ENCODE results near the gene ZNF641. TPM values are rescaled to one million over a fixed set of nuclear protein-coding genes. Genes with fewer than 3 reads are reported as not detected.

ZNF641 gene
- 8.9 and 10.6 TPM in 2 replicates for total RNA-seq
- polyA plus RNA-seq (2012) = 4.6 TPM

DNA sequence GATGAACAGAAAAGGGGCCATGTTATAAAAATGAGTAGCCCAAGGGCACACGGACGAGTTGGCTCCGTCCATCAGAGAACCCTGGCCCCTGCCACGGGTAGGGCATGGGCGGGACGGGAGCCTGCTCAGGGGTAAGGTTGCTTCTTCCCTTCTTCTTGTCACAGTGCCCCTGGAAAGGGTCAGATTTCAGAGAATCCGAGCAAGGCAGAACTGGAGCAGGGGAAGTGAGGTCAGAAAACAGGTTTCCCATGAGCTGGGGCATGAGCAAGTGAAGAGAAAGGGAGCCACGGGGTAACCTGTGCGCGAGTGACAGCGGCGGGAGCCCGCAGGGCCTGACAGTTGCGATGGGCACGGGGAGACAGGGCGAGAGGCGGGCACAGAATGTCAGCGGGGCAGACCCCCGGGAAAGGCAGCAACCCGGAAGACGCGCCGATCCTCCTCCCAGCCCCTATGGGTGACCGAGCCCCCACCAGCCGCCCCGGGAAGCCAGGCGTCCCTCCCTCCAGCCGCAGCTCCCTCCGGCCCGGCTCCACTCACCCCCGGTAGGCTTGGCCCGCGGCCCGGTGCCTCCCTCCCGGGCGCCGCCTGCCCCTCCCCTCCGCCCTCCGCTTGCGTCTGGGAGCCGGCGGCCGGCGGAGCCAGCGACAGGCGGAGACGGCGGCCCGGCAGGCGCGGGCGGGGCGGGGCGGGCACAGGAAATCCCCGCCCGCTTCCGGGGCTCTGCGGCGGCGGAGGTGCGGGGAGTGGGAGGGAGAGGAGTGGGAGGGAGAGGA lies at the start of gene ZNF641:
Gene ZNF641 (minus strand): TSS at position 671 of the 773 bp plus-strand sequence. CDS start 2,829 bp downstream, outside the sequence.
- DNase-seq (ENCODE audit: low read depth) = peak; percentile 84

GRCh38 chr12:48390026-48390425 lies 39.3 kb upstream of the ZNF641 start:
- no peak for DNase-seq (ENCODE audit: low read depth)

DNA sequence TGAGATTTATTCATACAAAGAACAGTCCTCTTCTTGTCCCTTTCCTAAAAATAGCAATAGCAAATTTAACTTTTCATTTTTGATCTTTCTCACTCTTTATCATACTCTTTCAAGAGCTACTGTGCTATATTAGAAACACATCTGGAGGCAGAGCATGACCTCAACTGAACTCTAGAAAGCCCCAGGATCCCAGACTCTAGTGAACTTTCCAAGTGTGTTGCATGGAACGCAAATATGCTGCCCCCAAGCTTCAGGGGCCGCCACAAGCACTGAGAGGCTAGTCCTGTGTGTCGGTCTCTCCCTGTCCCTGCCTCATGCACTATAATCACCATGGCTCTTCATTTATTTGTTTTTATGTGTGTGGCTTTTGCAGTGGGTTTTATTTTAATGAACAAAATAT lies 38.7 kb upstream of the ZNF641 start:
- no peak for DNase-seq (ENCODE audit: low read depth)

- no peak for DNase-seq (ENCODE audit: low read depth)
Observed at GRCh38 chr12:48388938-48389337, 38.2 kb upstream of the ZNF641 start.

GRCh38 chr12:48388460-48388859 lies 37.7 kb upstream of the ZNF641 start:
- no peak for DNase-seq (ENCODE audit: low read depth)

DNA sequence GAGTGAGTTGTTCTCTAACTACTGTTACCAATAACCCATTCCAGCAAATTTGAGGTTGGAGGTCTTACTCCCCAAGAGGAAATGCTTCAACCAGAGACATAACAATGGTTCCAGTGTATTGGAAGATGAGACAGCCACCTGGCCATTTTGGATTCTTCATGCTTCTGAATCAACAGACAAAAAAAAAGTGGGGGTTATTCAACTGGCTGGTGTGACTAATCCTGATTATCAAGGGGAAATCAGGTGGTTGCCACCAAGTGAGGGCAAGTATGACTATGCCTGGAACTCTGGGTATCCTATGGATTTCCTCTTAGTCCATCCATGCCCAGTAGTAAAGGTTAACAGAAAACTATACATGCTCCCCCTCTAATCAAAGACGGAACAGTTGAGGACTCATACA lies 29.9 kb upstream of the ZNF641 start:
- DNase-seq (ENCODE audit: low read depth) = no peak

DNA sequence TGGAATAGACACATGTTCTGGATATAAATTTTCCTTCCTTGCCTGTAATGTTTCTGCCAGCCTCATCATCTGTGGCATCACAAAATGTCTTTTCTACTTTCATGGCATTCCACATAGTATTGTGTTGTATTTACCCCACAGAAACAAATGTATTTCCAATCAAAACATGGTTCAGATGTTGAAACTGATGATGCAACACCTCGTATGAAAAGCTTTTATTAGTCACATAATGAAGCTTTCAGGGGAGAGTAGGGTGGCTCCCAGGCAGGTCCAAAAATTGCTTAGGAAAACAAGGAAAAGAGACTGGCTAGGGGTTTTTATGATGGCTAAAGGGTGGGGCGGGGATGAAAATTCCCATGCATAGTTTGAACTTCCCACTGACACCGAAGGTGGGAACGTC lies 29.1 kb upstream of the ZNF641 start:
- DNase-seq (ENCODE audit: low read depth) = no peak

DNA sequence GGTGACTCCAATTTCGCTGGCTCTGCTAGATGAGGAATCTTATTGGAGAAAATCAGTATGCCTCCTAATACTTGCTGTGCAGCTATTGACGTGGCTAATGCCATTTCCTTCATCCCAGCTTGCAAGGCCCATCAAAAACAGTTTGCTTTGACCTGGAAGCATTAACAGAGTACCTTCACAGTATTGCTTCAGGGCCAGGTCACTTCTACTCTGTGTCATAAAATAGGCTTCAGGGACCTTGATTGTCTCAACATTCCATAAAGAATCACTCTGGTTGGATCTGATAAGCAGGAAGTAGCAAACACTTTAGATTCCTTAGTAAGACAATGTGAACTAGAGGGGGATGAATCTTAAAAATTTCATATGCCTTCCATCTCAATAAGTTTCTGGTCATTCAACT lies 26.9 kb upstream of the ZNF641 start:
- DNase-seq (ENCODE audit: low read depth) = no peak

DNA sequence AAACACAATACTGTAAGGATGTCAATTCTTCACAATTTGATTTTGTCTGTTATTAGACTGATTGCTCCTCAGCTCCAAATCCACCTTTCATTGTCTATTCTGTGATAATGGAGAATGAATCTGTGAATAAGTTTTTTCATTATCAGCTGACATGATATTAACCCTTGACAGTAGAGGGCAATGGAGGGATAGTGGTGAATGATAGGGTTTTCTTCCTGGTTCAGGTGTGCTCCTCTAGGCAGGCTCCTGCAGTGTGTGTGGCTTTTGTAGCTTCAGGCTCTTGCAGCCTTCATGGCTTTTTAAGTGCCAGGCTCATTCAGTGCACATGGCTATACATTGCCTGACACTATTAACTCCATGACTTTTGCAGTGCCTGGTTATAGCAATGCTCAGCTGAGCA lies 23.4 kb upstream of the ZNF641 start:
- no peak for DNase-seq (ENCODE audit: low read depth)

DNA sequence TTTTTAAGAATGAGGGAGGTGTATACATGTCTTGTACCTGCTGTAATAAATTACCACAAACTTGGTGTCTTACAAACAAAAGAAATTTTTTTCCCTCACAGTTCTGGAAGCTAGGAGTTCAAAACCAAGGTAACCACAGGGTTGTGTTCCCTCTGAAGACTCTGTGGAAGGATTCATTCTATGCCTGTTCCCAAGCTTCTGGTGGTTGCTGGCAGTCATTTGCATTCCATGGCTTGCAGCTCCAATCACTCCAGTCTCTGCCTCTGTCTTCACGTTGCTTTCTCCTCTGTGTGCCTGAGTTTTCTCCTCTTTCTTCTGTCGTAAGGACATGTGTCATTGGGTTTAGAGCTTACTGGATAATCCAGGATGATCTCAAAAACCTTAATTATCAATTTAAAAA lies 15.4 kb upstream of the ZNF641 start:
- peak; percentile 15 for DNase-seq (ENCODE audit: low read depth)

GRCh38 chr12:48361664-48362339 lies 11.1 kb upstream of the ZNF641 start:
- DNase-seq (ENCODE audit: low read depth) = no peak

DNA sequence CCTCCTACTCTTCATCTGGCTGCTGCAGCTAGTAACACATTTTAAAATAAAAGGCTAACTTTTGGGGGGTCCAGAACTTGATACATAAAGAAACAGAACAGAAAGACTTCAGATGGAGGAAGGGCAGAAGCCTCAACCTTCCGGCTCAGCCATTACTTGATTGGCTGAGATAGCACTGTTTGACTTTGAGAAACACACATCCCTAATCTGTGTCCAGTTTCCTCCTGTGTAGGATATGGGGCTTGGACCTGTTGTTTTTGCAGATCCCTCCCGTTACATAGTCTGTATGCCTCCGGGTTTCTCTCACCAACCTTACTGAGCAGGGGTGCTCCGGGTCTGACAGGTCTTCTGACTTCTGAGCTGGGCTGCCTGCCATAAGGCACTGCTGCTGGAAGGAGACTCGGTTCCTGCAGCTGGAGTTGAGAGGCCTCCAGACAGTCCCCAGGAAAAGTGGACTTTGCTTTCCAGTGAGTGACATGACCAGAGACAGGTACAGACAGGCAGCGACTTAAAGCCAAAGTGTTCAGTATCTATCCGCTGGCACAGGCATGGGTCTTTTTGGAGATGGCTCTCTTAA lies 8.3 kb upstream of the ZNF641 start:
- DNase-seq (ENCODE audit: low read depth) = no peak

- DNase-seq (ENCODE audit: low read depth) = no peak
Observed at GRCh38 chr12:48356041-48356768, 5.5 kb upstream of the ZNF641 start.

DNA sequence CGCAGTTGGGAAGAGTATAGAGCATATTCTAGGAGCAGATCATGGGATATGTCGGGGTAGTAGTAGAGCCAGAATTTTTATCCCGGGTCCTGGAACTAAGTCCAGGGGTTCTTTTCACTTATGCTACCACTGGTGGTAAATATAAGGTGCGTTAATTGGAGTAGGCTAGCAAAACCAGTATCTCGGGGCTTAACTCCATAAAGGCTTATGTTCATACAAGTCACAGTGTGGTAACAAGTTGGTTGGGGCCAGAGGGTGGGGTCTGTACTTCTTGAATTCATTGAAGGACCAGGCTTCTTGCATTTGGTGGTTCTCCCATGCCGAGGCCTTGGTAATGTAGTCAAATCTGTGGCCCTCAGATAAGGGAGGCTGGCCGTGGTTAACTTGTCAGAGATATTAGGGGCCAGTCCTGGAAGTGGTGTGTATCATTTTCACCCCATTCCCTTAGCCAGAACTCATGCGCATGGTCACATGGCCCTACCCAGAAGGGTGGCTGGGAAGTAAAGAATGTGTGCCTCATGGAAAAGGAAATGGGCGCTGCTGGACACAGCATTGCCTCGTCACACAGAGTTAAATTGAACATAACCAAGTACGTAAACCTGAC lies 1.5 kb upstream of the ZNF641 start:
- no peak for DNase-seq (ENCODE audit: low read depth)

DNA sequence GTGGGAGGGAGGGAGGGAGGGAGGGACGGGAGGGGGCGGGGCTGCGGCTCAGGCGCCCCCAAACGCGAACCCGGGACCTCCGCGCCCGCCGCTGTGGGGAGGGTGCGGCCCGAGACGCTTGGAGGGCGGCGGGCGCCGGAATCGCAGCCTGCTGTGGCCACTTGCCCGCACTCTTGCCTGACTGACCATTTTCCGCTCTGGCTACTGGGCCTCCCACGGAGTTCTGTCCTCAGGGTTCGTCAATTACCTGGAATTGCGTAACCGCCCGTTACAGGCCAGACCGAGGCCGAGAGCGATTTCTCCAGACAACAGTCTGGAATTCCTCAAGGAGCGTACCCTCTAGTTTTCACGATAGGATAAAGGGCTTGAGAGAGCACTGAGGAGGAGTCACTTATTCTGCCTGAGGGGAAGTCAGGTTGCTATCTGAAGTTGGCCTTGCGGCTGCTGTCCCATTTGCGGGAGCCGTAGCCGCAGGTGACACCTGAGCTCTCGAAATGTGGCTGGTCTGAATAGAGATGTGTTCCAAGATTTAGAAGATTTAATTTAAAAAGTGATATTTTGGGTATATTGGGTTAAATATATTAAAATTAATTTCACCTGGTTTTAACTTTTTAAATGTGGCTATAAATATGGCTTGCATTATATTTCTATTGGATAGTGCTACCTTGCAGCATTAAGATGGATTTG lies 446 bp upstream of the ZNF641 start:
- no peak for DNase-seq (ENCODE audit: low read depth)

GRCh38 chr12:48349471-48349870 lies 1.2 kb downstream of the ZNF641 start:
- peak; percentile 22 for DNase-seq (ENCODE audit: low read depth)

- no peak for DNase-seq (ENCODE audit: low read depth)
Observed at GRCh38 chr12:48342980-48343379, 7.7 kb downstream of the ZNF641 start.

GRCh38 chr12:48340943-48341342 lies 9.8 kb downstream of the ZNF641 start:
- DNase-seq (ENCODE audit: low read depth) = no peak

DNA sequence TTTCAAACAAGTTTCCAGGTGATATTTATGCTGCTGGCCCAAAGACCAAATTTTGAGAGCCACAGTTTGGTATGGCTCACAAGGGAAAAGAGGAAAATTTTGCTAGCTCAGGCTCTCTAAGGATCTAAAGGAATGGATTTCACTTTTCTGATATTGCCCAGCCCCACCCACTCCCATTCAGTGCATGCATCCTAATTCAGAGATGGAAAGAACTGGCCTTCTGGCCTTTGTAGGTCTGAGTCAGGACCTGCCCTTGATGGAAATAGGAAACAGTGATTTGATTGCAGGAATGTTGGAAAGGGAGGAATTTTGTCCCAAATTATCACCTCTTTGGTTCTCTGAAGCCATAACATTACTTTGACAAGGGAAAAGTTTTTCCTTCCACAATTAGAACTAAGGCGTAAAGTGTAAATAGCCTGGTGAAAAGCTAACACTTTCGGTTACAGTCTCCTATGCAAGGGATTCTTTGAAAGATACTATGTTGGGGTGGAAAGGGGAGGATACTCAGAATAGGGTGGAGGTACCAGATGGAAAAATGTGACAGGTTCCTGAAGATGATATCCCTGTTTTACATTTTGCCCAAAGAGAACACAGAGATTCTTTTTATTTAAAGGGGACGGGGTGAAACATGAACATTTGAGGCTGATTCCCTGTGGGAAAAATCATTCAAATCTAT lies 11.1 kb downstream of the ZNF641 start:
- no peak for DNase-seq (ENCODE audit: low read depth)

DNA sequence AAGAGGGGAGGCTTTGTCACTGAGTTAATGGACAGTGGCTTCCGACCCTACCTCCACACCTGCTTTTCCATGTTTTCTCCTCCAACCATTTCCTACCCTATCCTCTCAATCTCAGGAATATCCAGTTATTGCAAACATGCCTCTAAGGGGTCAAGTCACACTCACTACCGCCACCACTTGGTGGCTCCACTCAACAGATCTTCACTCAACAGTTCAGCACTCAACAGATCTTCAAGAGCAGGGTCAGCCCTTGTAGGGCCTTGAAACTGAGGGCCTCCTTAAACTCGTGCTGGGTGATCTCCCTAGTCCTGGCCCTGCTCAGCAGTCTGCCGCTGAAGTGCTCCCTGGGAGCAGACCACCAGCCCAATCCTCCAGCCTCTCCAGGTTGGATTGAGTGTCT lies 14.2 kb downstream of the ZNF641 start:
- DNase-seq (ENCODE audit: low read depth) = no peak

Data from myocyte (in vitro differentiated cells).